DMS79 treated with DMSO at 0.1 percent for 48 hours (cell line): Measurements from ENCODE around the gene EHF.

Experiments
- DNase-seq: peaks from one replicate; lab custom pipeline; 2025; lab: John Stamatoyannopoulos, UW

The EHF gene

GRCh38 chr11:34602245-34602644 lies 18.6 kb upstream of the EHF start:
- DNase-seq = no peak

GRCh38 chr11:34603129-34604001 lies 17.5 kb upstream of the EHF start:
- no peak for DNase-seq

GRCh38 chr11:34604145-34604544 lies 16.7 kb upstream of the EHF start:
- no peak for DNase-seq

- no peak for DNase-seq
These were observed 16.0 kb upstream of the EHF start for GRCh38 chr11:34604911-34605310.

GRCh38 chr11:34605481-34606325 lies 15.2 kb upstream of the EHF start:
- no peak for DNase-seq

GRCh38 chr11:34606326-34607120 lies 14.4 kb upstream of the EHF start:
- DNase-seq = no peak

- DNase-seq = no peak
These were observed 11.6 kb upstream of the EHF start for GRCh38 chr11:34609187-34609751.

GRCh38 chr11:34609850-34610249 lies 11.0 kb upstream of the EHF start:
- DNase-seq = no peak

GRCh38 chr11:34610324-34611041 lies 10.4 kb upstream of the EHF start:
- DNase-seq = no peak

GRCh38 chr11:34613015-34613414 lies 7.9 kb upstream of the EHF start:
- DNase-seq = no peak

- DNase-seq = no peak
These were observed 7.3 kb upstream of the EHF start for GRCh38 chr11:34613552-34614056.

- no peak for DNase-seq
These were observed 6.4 kb upstream of the EHF start for GRCh38 chr11:34614344-34615104.

- no peak for DNase-seq
These were observed 4.8 kb upstream of the EHF start for GRCh38 chr11:34616086-34616485.

- DNase-seq = no peak
These were observed 3.9 kb upstream of the EHF start for GRCh38 chr11:34616830-34617504.

- no peak for DNase-seq
These were observed 2.5 kb upstream of the EHF start for GRCh38 chr11:34618406-34618805.

GRCh38 chr11:34619062-34619516 lies 1.8 kb upstream of the EHF start:
- DNase-seq = no peak

GRCh38 chr11:34620202-34620601 lies 691 bp upstream of the EHF start:
- DNase-seq = no peak

GRCh38 chr11:34621876-34622275 lies 983 bp downstream of the EHF start:
- DNase-seq = no peak

GRCh38 chr11:34623463-34623862 lies 2.6 kb downstream of the EHF start:
- no peak for DNase-seq

- peak; percentile 29 for DNase-seq
These were observed 3.2 kb downstream of the EHF start for GRCh38 chr11:34624069-34624468.
